GM10248 (cell line): ENCODE results near the gene LDB2.

Source experiments
- CTCF ChIA-PET: fragments of 300-600 bp; sonication (Branson Sonifier 250); formaldehyde crosslinking; extraction: SDS; loops from one replicate; lab custom pipeline; 2021; ENCODE audit warnings: antibody characterized with exemption; lab: Yijun Ruan, JAX
- POLR2A ChIA-PET: fragments of 350-650 bp; sonication (Branson Sonifier 250); formaldehyde crosslinking; extraction: SDS; loops from one replicate; lab custom pipeline; 2020; ENCODE audit warnings: antibody characterized with exemption; lab: Yijun Ruan, JAX
- DNase-seq: peaks from one replicate; pipeline ENCODE4 v3.0.0; 2012; ENCODE audit errors: extremely low spot score
- CTCF ChIP-seq: IDR thresholded peaks from 2 replicates; pipeline ENCODE4 v1.5.1; 2012; ENCODE audit warnings: mild to moderate bottlenecking, low read depth; ENCODE audit errors: extremely low read depth, missing control alignments, control extremely low read depth

LDB2 gene

GRCh38 chr4:16585053-16585452, 313.4 kb downstream of the LDB2 start:
- ChIA-PET CTCF (interaction anchor here (1.5 kb wide), 1 partner anchor 12 kb away, joined by 3 read pairs; no protein-coding TSS in a partner anchor), POLR2A (no interaction called here)
- no peak for DNase-seq
- TF ChIP-seq CTCF, result no peak

GRCh38 chr4:16583764-16584163, 314.7 kb downstream of the LDB2 start:
- ChIA-PET POLR2A (no interaction called here), CTCF (interaction anchor here (1.8 kb wide), 1 partner anchor 11 kb away, joined by 4 read pairs; no protein-coding TSS in a partner anchor)
- TF ChIP-seq CTCF, result no peak
- DNase-seq, result no peak

GRCh38 chr4:16582526-16582925, 315.9 kb downstream of the LDB2 start:
- no peak for TF ChIP-seq CTCF
- ChIA-PET POLR2A (no interaction called here), CTCF (interaction anchor here (1.8 kb wide), 1 partner anchor 12 kb away, joined by 4 read pairs; no protein-coding TSS in a partner anchor)
- DNase-seq, result no peak

- CTCF ChIA-PET, result no interaction called here
- DNase-seq, result no peak
- POLR2A ChIA-PET, result no interaction called here
- no peak for TF ChIP-seq CTCF
Observed at GRCh38 chr4:16582036-16582435, 316.4 kb downstream of the LDB2 start.

DNA sequence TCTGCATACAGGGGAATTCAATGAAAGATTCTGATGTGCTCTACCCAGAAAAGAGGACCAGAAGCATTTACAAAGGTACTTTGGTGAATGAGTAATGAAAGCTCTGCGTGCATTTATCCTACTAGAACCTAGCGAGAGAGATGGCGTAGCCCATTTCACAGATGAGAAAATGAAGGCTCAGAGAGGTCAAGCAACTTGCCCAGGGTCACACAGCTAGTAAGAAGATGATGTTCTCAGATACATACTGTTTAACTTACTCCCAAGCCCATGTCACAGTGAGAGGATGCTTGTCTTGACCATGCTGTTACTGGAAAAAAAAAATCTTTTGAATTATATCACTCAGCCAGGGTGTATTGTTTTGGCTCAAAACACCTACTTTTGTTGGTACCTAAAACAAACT, 317.3 kb downstream of the LDB2 start:
- POLR2A ChIA-PET, result no interaction called here
- DNase-seq, result no peak
- no peak for TF ChIP-seq CTCF
- CTCF ChIA-PET, result no interaction called here

GRCh38 chr4:16580514-16580913, 317.9 kb downstream of the LDB2 start:
- DNase-seq, result no peak
- POLR2A ChIA-PET, result no interaction called here
- CTCF ChIA-PET, result no interaction called here
- TF ChIP-seq CTCF, result no peak
